OCI-LY7 (cell line): ENCODE data around the gene DPYD. TPM values are rescaled to one million over a fixed set of nuclear protein-coding genes. Genes with fewer than 3 reads are reported as not detected.

Source experiments
- BruUV-seq: library from RNA; stranded (reverse); fragments of 400-500 nt; replicated peaks from 2 replicates; lab custom pipeline; 2021; lab: Mats Ljungman, UMichigan
- CTCF ChIA-PET: fragments of 300-600 bp; sonication (Branson Sonifier 250); formaldehyde crosslinking; loops from one replicate; lab custom pipeline; 2022; ENCODE audit warnings: antibody characterized with exemption; ENCODE audit not compliant: unreplicated experiment; lab: Charles Lee
- POLR2A ChIA-PET: fragments of 300-600 bp; sonication (Branson Sonifier 250); formaldehyde crosslinking; loops from one replicate; lab custom pipeline; 2022; ENCODE audit warnings: antibody characterized with exemption; lab: Charles Lee
- DNase-seq: peaks from one replicate; pipeline ENCODE4 v3.0.0-alpha.2; 2015; ENCODE audit warnings: low spot score
- H2AFZ ChIP-seq: fragments of 200-600 bp; sonication (generic), shearing (Covaris generic); 2 replicates; pipeline ENCODE4 v1.6.1; 2014; ENCODE audit warnings: mild to moderate bottlenecking, antibody characterized with exemption, low read length, moderate library complexity
- H3K27ac ChIP-seq: fragments of 200-600 bp; sonication (generic); 2 replicates; pipeline ENCODE4 v1.5.1; 2014; ENCODE audit warnings: mixed run types, low read depth, mild to moderate bottlenecking, moderate library complexity, low read length, inconsistent platforms; ENCODE audit not compliant: poor library complexity, severe bottlenecking
- H3K36me3 ChIP-seq: fragments of 200-600 bp; sonication (generic); 2 replicates; pipeline ENCODE4 v1.6.1; 2014; ENCODE audit warnings: mild to moderate bottlenecking, antibody characterized with exemption, low read length, moderate library complexity, mixed read lengths; ENCODE audit not compliant: insufficient read depth
- H3K4me1 ChIP-seq: fragments of 200-600 bp; sonication (generic); 2 replicates; pipeline ENCODE4 v1.5.1; 2014; ENCODE audit warnings: mild to moderate bottlenecking, low read length; ENCODE audit not compliant: insufficient read depth, poor library complexity, severe bottlenecking
- H3K4me2 ChIP-seq: fragments of 200-600 bp; sonication (generic); 2 replicates; pipeline ENCODE4 v1.6.1; 2014; ENCODE audit warnings: mild to moderate bottlenecking, low read length
- H3K4me3 ChIP-seq: fragments of 200-600 bp; sonication (generic); 2 replicates; pipeline ENCODE4 v1.5.1; 2014; ENCODE audit warnings: mild to moderate bottlenecking, low read depth, low read length; ENCODE audit not compliant: poor library complexity, severe bottlenecking
- H3K79me2 ChIP-seq: fragments of 200-600 bp; sonication (generic); 2 replicates; pipeline ENCODE4 v1.6.1; 2016; ENCODE audit warnings: low read depth, mild to moderate bottlenecking, low read length, moderate library complexity, mixed read lengths; ENCODE audit not compliant: insufficient read depth
- H3K9me2 ChIP-seq: fragments of 200-600 bp; sonication (generic); 2 replicates; pipeline ENCODE4 v1.6.1; 2016; ENCODE audit warnings: mild to moderate bottlenecking, low read length, mixed read lengths; ENCODE audit not compliant: insufficient read depth
- H3K9me3 ChIP-seq: fragments of 200-600 bp; sonication (generic); 2 replicates; pipeline ENCODE4 v1.6.1; 2014; ENCODE audit warnings: mild to moderate bottlenecking, mixed run types, low read length, mixed read lengths
- H4K20me1 ChIP-seq: fragments of 200-600 bp; sonication (generic); 2 replicates; pipeline ENCODE4 v1.6.1; 2014; ENCODE audit warnings: mild to moderate bottlenecking, antibody characterized with exemption, low read length, moderate library complexity, mixed read lengths; ENCODE audit not compliant: insufficient read depth
- CTCF ChIP-seq: fragments of 200-600 bp; sonication (generic); conservative IDR thresholded peaks from 2 replicates; pipeline ENCODE4 v1.5.1; 2014; ENCODE audit warnings: mild to moderate bottlenecking, antibody characterized with exemption, low read length, moderate library complexity, mixed read lengths
- EZH2phosphoT487 ChIP-seq: fragments of 200-600 bp; sonication (generic); IDR thresholded peaks from 2 replicates; pipeline ENCODE4 v1.6.1; 2018; ENCODE audit warnings: low read depth, borderline replicate concordance, mild to moderate bottlenecking, mixed run types, antibody characterized with exemption, low read length, moderate library complexity, mixed read lengths
- intact Hi-C: fragments of 100-400 bp; cut with micrococcal nuclease; formaldehyde crosslinking; loops from one replicate; pipeline ENCODE4 v1.10.0; 2022; ENCODE audit not compliant: unreplicated experiment
- total RNA-seq, 2 experiments: library from RNA; depleted of rRNA in 1 of 2; stranded (reverse); fragments of >200 nt in 1 of 2; shearing (Covaris generic) in 1 of 2; gene quantifications; 2 replicates each; pipeline ENCODE4 v1.2.3, GENCODE V29; 2014 to 2022

Gene DPYD
- total RNA-seq, 2 experiments from 2014 or later = 5.5 to 13.4 TPM

DNA sequence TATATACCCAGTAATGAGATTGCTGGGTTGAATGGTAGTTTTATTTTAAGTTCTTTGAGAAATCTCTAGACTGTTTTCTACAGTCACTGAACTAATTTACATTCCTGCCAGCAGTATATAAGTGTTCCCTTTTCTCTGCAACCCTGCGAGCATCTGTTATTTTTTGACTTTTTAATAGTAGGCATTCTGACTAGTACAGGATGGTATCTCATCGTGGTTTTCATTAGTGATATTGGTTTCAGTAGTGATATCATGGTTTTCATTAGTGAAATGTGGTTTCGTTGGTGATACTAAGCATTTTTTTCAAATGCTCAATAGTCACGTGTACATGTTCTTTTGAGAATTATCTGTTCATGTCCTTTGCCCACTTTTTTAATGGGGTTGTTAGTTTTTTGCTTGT is 882.4 kb downstream of the DPYD start:
- H3K4me3 ChIP-seq = no peak overlapping the region
- H3K36me3 ChIP-seq = no peaks in the 10 kb centered on the region
- POLR2A ChIA-PET = no interaction called here
- no peaks in the 10 kb centered on the region for H4K20me1 ChIP-seq
- TF ChIP-seq EZH2phosphoT487 = no peak
- no peak for TF ChIP-seq CTCF
- CTCF ChIA-PET = no interaction called here
- H3K9me3 ChIP-seq = no peaks in the 10 kb centered on the region
- H3K79me2 ChIP-seq = no peaks in the 10 kb centered on the region
- intact Hi-C loops = no loop called here
- H3K4me1 ChIP-seq = no peaks in the 10 kb centered on the region
- no peaks in the 10 kb centered on the region for H3K9me2 ChIP-seq
- DNase-seq = no peak
- BruUV-seq = no TSS peak
- no peak overlapping the region for H3K4me2 ChIP-seq
- no peak overlapping the region for H3K27ac ChIP-seq
- no peak overlapping the region for H2AFZ ChIP-seq

- ChIA-PET CTCF (no interaction called here), POLR2A (no interaction called here)
- no peaks in the 10 kb centered on the region for H3K4me1 ChIP-seq
- no peaks in the 10 kb centered on the region for H3K36me3 ChIP-seq
- H4K20me1 ChIP-seq = no peaks in the 10 kb centered on the region
- H3K4me3 ChIP-seq = no peak overlapping the region
- TF ChIP-seq CTCF = no peak
- TF ChIP-seq EZH2phosphoT487 = no peak
- H3K9me3 ChIP-seq = no peaks in the 10 kb centered on the region
- H3K27ac ChIP-seq = no peak overlapping the region
- H3K4me2 ChIP-seq = no peak overlapping the region
- no peak overlapping the region for H2AFZ ChIP-seq
- no peaks in the 10 kb centered on the region for H3K79me2 ChIP-seq
- no peak for DNase-seq
- H3K9me2 ChIP-seq = no peaks in the 10 kb centered on the region; the same call in 1 of the 2 replicates
- no TSS peak for BruUV-seq
- intact Hi-C loops = no loop called here
Observed at GRCh38 chr1:97034651-97035050, 886.2 kb downstream of the DPYD start.

GRCh38 chr1:97033949-97034348 is 886.9 kb downstream of the DPYD start:
- Histone ChIP-seq H3K4me1 (no peaks in the 10 kb centered on the region), H3K9me3 (no peaks in the 10 kb centered on the region), H3K4me3 (no peak overlapping the region), H3K79me2 (no peaks in the 10 kb centered on the region), H2AFZ (no peak overlapping the region), H3K4me2 (no peak overlapping the region), H3K9me2 (no peaks in the 10 kb centered on the region; the same call in 1 of the 2 replicates), H4K20me1 (no peaks in the 10 kb centered on the region), H3K36me3 (no peaks in the 10 kb centered on the region), H3K27ac (no peak overlapping the region)
- intact Hi-C loops = no loop called here
- POLR2A ChIA-PET = no interaction called here
- no TSS peak for BruUV-seq
- CTCF ChIA-PET = no interaction called here
- no peak for DNase-seq
- TF ChIP-seq CTCF (no peak), EZH2phosphoT487 (no peak)
